HG03196 (cell line): Measurements from ENCODE around the gene ZNF837.

ENCODE experiments used
- ATAC-seq: cut with Tn5 transposase; IDR thresholded peaks from one replicate; pipeline ENCODE4 v1.9.1; 2021; ENCODE audit not compliant: unreplicated experiment

ZNF837 gene

GRCh38 chr19:58325311-58326022 is 55.4 kb downstream of the ZNF837 start:
- no peak for ATAC-seq

- no peak for ATAC-seq
These were observed 61.6 kb downstream of the ZNF837 start for GRCh38 chr19:58319241-58319640.

- ATAC-seq: no peak
These were observed 62.5 kb downstream of the ZNF837 start for GRCh38 chr19:58318297-58318696.
